Kidney (tissue), 14 donors: ENCODE results near the gene BRD7. TPM values are rescaled to one million over a fixed set of nuclear protein-coding genes. Genes with fewer than 3 reads are reported as not detected.

Experiments used
- DNase-seq, 5 donors: peaks; one replicate each; pipeline ENCODE4 v3.0.0-alpha.2; 2013 to 2020
- FAIRE-seq: peaks from 2 replicates; lab custom pipeline; 2012; peaks lifted over from hg19 to GRCh38; lab: Jason Lieb, UNC
- H3K27ac ChIP-seq, 2 donors: one replicate each; pipeline ENCODE4 v1.7.0; 2013; ENCODE audit warnings: low read depth in 2 of 2, low read length in 2 of 2, inconsistent platforms in 1 of 2
- H3K27me3 ChIP-seq: one replicate; pipeline ENCODE4 v1.7.1; 2013; ENCODE audit warnings: low read length, inconsistent platforms; ENCODE audit not compliant: control insufficient read depth, insufficient read depth
- H3K36me3 ChIP-seq, 3 donors: one replicate each; pipeline versions ENCODE4 v1.7.0 to v1.7.1; 2013; ENCODE audit warnings: low read length in 3 of 3, control low read depth in 1 of 3, inconsistent platforms in 1 of 3; ENCODE audit not compliant: insufficient read depth in 3 of 3, control insufficient read depth in 2 of 3
- H3K4me1 ChIP-seq, 3 donors: one replicate each; pipeline versions ENCODE4 v1.7.0 to v1.7.1; 2013; ENCODE audit warnings: low read length in 3 of 3, inconsistent platforms in 1 of 3, low read depth in 1 of 3; ENCODE audit not compliant: control insufficient read depth in 2 of 3, insufficient read depth in 2 of 3
- H3K4me3 ChIP-seq, 3 donors: one replicate each; pipeline versions ENCODE4 v1.7.0 to v1.8.1; 2013; ENCODE audit warnings: low read length in 3 of 3, control low read depth in 1 of 3, inconsistent platforms in 1 of 3
- H3K9ac ChIP-seq, 3 donors: one replicate each; pipeline versions ENCODE4 v1.7.0 to v1.7.1; 2013; ENCODE audit warnings: low read length in 3 of 3, control low read depth in 1 of 3, inconsistent platforms in 1 of 3
- H3K9me3 ChIP-seq, 3 donors: one replicate each; pipeline versions ENCODE4 v1.7.0 to v1.7.1; 2013; ENCODE audit warnings: low read length in 3 of 3, control low read depth in 1 of 3, inconsistent platforms in 1 of 3; ENCODE audit not compliant: control insufficient read depth in 2 of 3, insufficient read depth in 1 of 3
- CTCF ChIP-seq: IDR thresholded peaks from 3 replicates; pipeline ENCODE4 v1.5.1; 2012; ENCODE audit warnings: mild to moderate bottlenecking, moderate library complexity, borderline replicate concordance; ENCODE audit not compliant: insufficient read depth; ENCODE audit errors: extremely low read depth
- intact Hi-C: fragments of 100-400 bp; cut with DNase I; formaldehyde crosslinking; loops from one replicate; pipeline ENCODE4 v1.11.1; 2022
- polyA plus RNA-seq: library from polyadenylated mRNA; stranded (reverse); fragments of 350-450 nt; fragmentation: Illumina TruSeq; extraction: RNeasy Lipid Tissue Mini Kit (QIAGEN cat#74804); gene quantifications from one replicate; pipeline ENCODE4 v1.2.3, GENCODE V29; 2014; ENCODE audit warnings: low read depth, low replicate concordance; ENCODE audit not compliant: insufficient read depth
- total RNA-seq: library from RNA; stranded (reverse); fragmentation: NEBNext Ultra II Directional; extraction: Animal tissue kit (Norgen Biotek cat#: 25700); gene quantifications from one replicate; pipeline ENCODE4 v1.2.1, GENCODE V29; 2021
- donor health status: control.
- donor health status: control.
- donor health status: control.
- donor health status: control.
- donor health status: control.
- donor health status: DM: yes; HTN: yes; CAD: no.
- donor health status: Normal renal cell carcinoma (clear cell type).

Gene BRD7
- total and polyA plus RNA-seq, 2 donors from 2014 or later, result 44.1 to 68.0 TPM

- FAIRE-seq, result no peak
Measured at GRCh38 chr16:50396761-50397535, 28.2 kb upstream of the BRD7 start.

GRCh38 chr16:50395763-50396710 lies 27.2 kb upstream of the BRD7 start:
- Histone ChIP-seq H3K4me1 (no peaks in the 10 kb centered on the region), H3K36me3 (no peaks in the 10 kb centered on the region), H3K9ac (no peak overlapping the region), H3K4me3 (no peak overlapping the region), H3K27ac (no peak overlapping the region), H3K27me3 (no peaks in the 10 kb centered on the region), H3K9me3 (no peaks in the 10 kb centered on the region)
- TF ChIP-seq CTCF, result no peak
- intact Hi-C loops, result no loop called here
- DNase-seq (no peak), FAIRE-seq (no peak)

More at GRCh38 chr16:50396761-50397535, 28.2 kb upstream of the BRD7 start:
- H3K9ac ChIP-seq, result no peak overlapping the region
- no peaks in the 10 kb centered on the region for H3K36me3 ChIP-seq
- no peaks in the 10 kb centered on the region for H3K27me3 ChIP-seq
- TF ChIP-seq CTCF, result no peak
- no peak for DNase-seq
- intact Hi-C loops, result no loop called here
- no peak overlapping the region for H3K4me3 ChIP-seq
- no peaks in the 10 kb centered on the region for H3K9me3 ChIP-seq
- H3K27ac ChIP-seq, result no peak overlapping the region
- no peaks in the 10 kb centered on the region for H3K4me1 ChIP-seq

GRCh38 chr16:50393858-50394802 lies 25.3 kb upstream of the BRD7 start:
- intact Hi-C loops, result no loop called here
- no peak for TF ChIP-seq CTCF
- no peak for FAIRE-seq

More at GRCh38 chr16:50393858-50394802, 25.3 kb upstream of the BRD7 start:
- no peaks in the 10 kb centered on the region for H3K4me1 ChIP-seq
- H3K9ac ChIP-seq, result no peak overlapping the region
- H3K4me3 ChIP-seq, result no peak overlapping the region
- no peak for DNase-seq
- no peak overlapping the region for H3K27ac ChIP-seq
- no peaks in the 10 kb centered on the region for H3K27me3 ChIP-seq
- H3K36me3 ChIP-seq, result no peaks in the 10 kb centered on the region
- no peaks in the 10 kb centered on the region for H3K9me3 ChIP-seq
